Endothelial cell (in vitro differentiated cells): ENCODE data around the gene C12orf56. TPM values are rescaled to one million over a fixed set of nuclear protein-coding genes. Genes with fewer than 3 reads are reported as not detected.
"Not testable (repeated sequence)": the region's sequence is repeated elsewhere in the genome, so short reads cannot be mapped to it uniquely, and the experiment has no call there.

Experiments used
- DNase-seq: peaks from one replicate; pipeline ENCODE4 v3.0.0; 2021; ENCODE audit warnings: low spot score
- H3K27ac Mint-ChIP-seq: one replicate; pipeline ENCODE4 v1.8.0; 2021; ENCODE audit warnings: mixed read lengths, inconsistent platforms; ENCODE audit not compliant: unreplicated experiment
- H3K27me3 Mint-ChIP-seq: one replicate; pipeline ENCODE4 v1.8.0; 2021; ENCODE audit warnings: mild to moderate bottlenecking, moderate library complexity, mixed read lengths, inconsistent platforms; ENCODE audit not compliant: unreplicated experiment
- H3K36me3 Mint-ChIP-seq: one replicate; pipeline ENCODE4 v1.8.0; 2021; ENCODE audit warnings: mild to moderate bottlenecking, low read depth, mixed read lengths, inconsistent platforms; ENCODE audit not compliant: unreplicated experiment
- H3K4me1 Mint-ChIP-seq: one replicate; pipeline ENCODE4 v1.8.0; 2021; ENCODE audit warnings: mild to moderate bottlenecking, mixed read lengths, inconsistent platforms; ENCODE audit not compliant: unreplicated experiment
- H3K4me3 Mint-ChIP-seq: one replicate; pipeline ENCODE4 v1.8.0; 2021; ENCODE audit warnings: mild to moderate bottlenecking, mixed read lengths, inconsistent platforms; ENCODE audit not compliant: unreplicated experiment
- H3K9me3 Mint-ChIP-seq: one replicate; pipeline ENCODE4 v1.8.0; 2021; ENCODE audit warnings: mixed read lengths, inconsistent platforms; ENCODE audit not compliant: unreplicated experiment
- total RNA-seq: library from RNA; stranded (reverse); fragmentation: NEBNext Ultra II Directional; extraction: Animal tissue kit (Norgen Biotek cat#: 25700); gene quantifications from one replicate; pipeline ENCODE4 v1.2.1, GENCODE V29; 2021; ENCODE audit not compliant: unreplicated experiment
- TF ChIP-seq, protein P1 (sequence below): fragments of 200-600 bp; sonication (generic); IDR thresholded peaks from one replicate; pipeline ENCODE4 v1.5.0; 2021; ENCODE audit warnings: antibody characterized with exemption; ENCODE audit not compliant: unreplicated experiment

C12orf56 gene
- total RNA-seq, 1 donor from 2014 or later, result 0.62 TPM

GRCh38 chr12:64335886-64336466 lies 54.6 kb downstream of the C12orf56 start:
- H3K27me3 Mint-ChIP-seq, result no peaks in the 10 kb centered on the region
- H3K4me3 Mint-ChIP-seq, result no peak overlapping the region

GRCh38 chr12:64332938-64333337 lies 57.6 kb downstream of the C12orf56 start:
- Mint-ChIP-seq H3K4me1 (no peaks in the 10 kb centered on the region), H3K36me3 (no peaks in the 10 kb centered on the region), H3K27me3 (no peaks in the 10 kb centered on the region), H3K27ac (no peak overlapping the region), H3K9me3 (no peaks in the 10 kb centered on the region), H3K4me3 (no peak overlapping the region)
- no peak for DNase-seq
- TF ChIP-seq, protein P1, sequence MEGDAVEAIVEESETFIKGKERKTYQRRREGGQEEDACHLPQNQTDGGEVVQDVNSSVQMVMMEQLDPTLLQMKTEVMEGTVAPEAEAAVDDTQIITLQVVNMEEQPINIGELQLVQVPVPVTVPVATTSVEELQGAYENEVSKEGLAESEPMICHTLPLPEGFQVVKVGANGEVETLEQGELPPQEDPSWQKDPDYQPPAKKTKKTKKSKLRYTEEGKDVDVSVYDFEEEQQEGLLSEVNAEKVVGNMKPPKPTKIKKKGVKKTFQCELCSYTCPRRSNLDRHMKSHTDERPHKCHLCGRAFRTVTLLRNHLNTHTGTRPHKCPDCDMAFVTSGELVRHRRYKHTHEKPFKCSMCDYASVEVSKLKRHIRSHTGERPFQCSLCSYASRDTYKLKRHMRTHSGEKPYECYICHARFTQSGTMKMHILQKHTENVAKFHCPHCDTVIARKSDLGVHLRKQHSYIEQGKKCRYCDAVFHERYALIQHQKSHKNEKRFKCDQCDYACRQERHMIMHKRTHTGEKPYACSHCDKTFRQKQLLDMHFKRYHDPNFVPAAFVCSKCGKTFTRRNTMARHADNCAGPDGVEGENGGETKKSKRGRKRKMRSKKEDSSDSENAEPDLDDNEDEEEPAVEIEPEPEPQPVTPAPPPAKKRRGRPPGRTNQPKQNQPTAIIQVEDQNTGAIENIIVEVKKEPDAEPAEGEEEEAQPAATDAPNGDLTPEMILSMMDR, result no peak

More at GRCh38 chr12:64335886-64336466, 54.6 kb downstream of the C12orf56 start:
- no peaks in the 10 kb centered on the region for H3K9me3 Mint-ChIP-seq
- H3K27ac Mint-ChIP-seq, result no peak overlapping the region
- TF ChIP-seq, protein P1, result no peak
- no peaks in the 10 kb centered on the region for H3K36me3 Mint-ChIP-seq
- DNase-seq, result no peak
- no peaks in the 10 kb centered on the region for H3K4me1 Mint-ChIP-seq

- H3K36me3 Mint-ChIP-seq, result no peaks in the 10 kb centered on the region
- H3K4me1 Mint-ChIP-seq, result no peaks in the 10 kb centered on the region
- TF ChIP-seq, protein P1, result no peak
- H3K27ac Mint-ChIP-seq, result no peak overlapping the region
- H3K27me3 Mint-ChIP-seq, result no peaks in the 10 kb centered on the region
- H3K9me3 Mint-ChIP-seq, result no peaks in the 10 kb centered on the region
- no peak overlapping the region for H3K4me3 Mint-ChIP-seq
- DNase-seq, result no peak
Observed at GRCh38 chr12:64332296-64332695, 58.3 kb downstream of the C12orf56 start.

- not testable (repeated sequence) for H3K27ac Mint-ChIP-seq, H3K9me3 Mint-ChIP-seq, H3K4me3 Mint-ChIP-seq, H3K36me3 Mint-ChIP-seq, H3K4me1 Mint-ChIP-seq, DNase-seq, H3K27me3 Mint-ChIP-seq
Observed at GRCh38 chr12:64329031-64329710, 61.4 kb downstream of the C12orf56 start.

- Mint-ChIP-seq H3K36me3 (no peaks in the 10 kb centered on the region), H3K27me3 (no peaks in the 10 kb centered on the region), H3K27ac (no peak overlapping the region), H3K9me3 (no peaks in the 10 kb centered on the region), H3K4me1 (no peaks in the 10 kb centered on the region), H3K4me3 (no peak overlapping the region)
- DNase-seq, result no peak
- TF ChIP-seq, protein P1, result no peak
Observed at GRCh38 chr12:64325055-64325454, 65.5 kb downstream of the C12orf56 start.
